Neuronal stem cell (in vitro differentiated cells): ENCODE measurements around the gene ZNF684.

Experiments
- DNase-seq: peaks from one replicate; pipeline ENCODE4 v3.0.0-alpha.2; 2013; ENCODE audit warnings: low spot score
- H2AFZ ChIP-seq: one replicate; pipeline ENCODE4 v1.6.1; 2013; ENCODE audit warnings: mild to moderate bottlenecking, low read length, inconsistent platforms
- H2AK5ac ChIP-seq: 2 replicates; pipeline ENCODE4 v1.6.1; 2013; ENCODE audit warnings: low read depth, mild to moderate bottlenecking, inconsistent platforms, low read length, moderate library complexity, mixed read lengths
- H2BK120ac ChIP-seq: 2 replicates; pipeline ENCODE4 v1.6.1; 2013; ENCODE audit warnings: low read depth, mild to moderate bottlenecking, inconsistent platforms, low read length, moderate library complexity, mixed read lengths
- H2BK12ac ChIP-seq: one replicate; pipeline ENCODE4 v1.6.1; 2013; ENCODE audit warnings: low read length, inconsistent platforms
- H2BK15ac ChIP-seq: 2 replicates; pipeline ENCODE4 v1.6.1; 2013; ENCODE audit warnings: mild to moderate bottlenecking, low read length, inconsistent platforms, mixed read lengths
- H2BK5ac ChIP-seq: one replicate; pipeline ENCODE4 v1.6.1; 2013; ENCODE audit warnings: inconsistent platforms, mild to moderate bottlenecking, low read length, moderate library complexity
- H3K14ac ChIP-seq: one replicate; pipeline ENCODE4 v1.6.1; 2013; ENCODE audit warnings: low read length, inconsistent platforms
- H3K18ac ChIP-seq: 2 replicates; pipeline ENCODE4 v1.6.1; 2013; ENCODE audit warnings: low read length, inconsistent platforms
- H3K23ac ChIP-seq: 2 replicates; pipeline ENCODE4 v1.6.1; 2013; ENCODE audit warnings: low read depth, mild to moderate bottlenecking, mixed read lengths, low read length, inconsistent platforms; ENCODE audit not compliant: poor library complexity
- H3K27ac ChIP-seq: replicated peaks from 3 replicates; pipeline ENCODE4 v1.5.1; 2013; ENCODE audit warnings: low read length, inconsistent platforms
- H3K27me3 ChIP-seq, 3 experiments: 2 replicates each; pipeline ENCODE4 v1.6.1; 2013; ENCODE audit warnings: low read length in 3 of 3, mild to moderate bottlenecking in 2 of 3, inconsistent platforms in 1 of 3, low read depth in 1 of 3, mixed read lengths in 1 of 3, moderate library complexity in 1 of 3; ENCODE audit not compliant: control insufficient read depth in 3 of 3, insufficient read depth in 3 of 3
- H3K36me3 ChIP-seq, 2 donors: replicated peaks in 1 of 2; 2 replicates each; pipeline ENCODE4 v1.6.1; 2013; ENCODE audit warnings: low read length in 2 of 2; ENCODE audit not compliant: control insufficient read depth in 2 of 2, insufficient read depth in 2 of 2
- H3K4ac ChIP-seq: 2 replicates; pipeline ENCODE4 v1.6.1; 2013; ENCODE audit warnings: inconsistent platforms, mild to moderate bottlenecking, low read length, moderate library complexity
- H3K4me1 ChIP-seq, 2 donors: 1 replicate in 1 of 2; 2 replicates in 1 of 2; pipeline ENCODE4 v1.6.1; 2013; ENCODE audit warnings: low read length in 2 of 2, low read depth in 1 of 2; ENCODE audit not compliant: control insufficient read depth in 2 of 2, insufficient read depth in 1 of 2
- H3K4me2 ChIP-seq: one replicate; pipeline ENCODE4 v1.6.1; 2013; ENCODE audit warnings: mild to moderate bottlenecking, low read length, inconsistent platforms; ENCODE audit not compliant: insufficient read depth, poor library complexity, severe bottlenecking
- H3K4me3 ChIP-seq, 2 donors: 2 replicates each; pipeline ENCODE4 v1.5.1; 2013; ENCODE audit warnings: low read length in 2 of 2, mild to moderate bottlenecking in 2 of 2, inconsistent platforms in 1 of 2, moderate library complexity in 1 of 2
- H3K79me1 ChIP-seq: one replicate; pipeline ENCODE4 v1.6.1; 2013; ENCODE audit warnings: low read depth, mild to moderate bottlenecking, inconsistent platforms, low read length, moderate library complexity
- H3K9ac ChIP-seq: one replicate; pipeline ENCODE4 v1.6.1; 2013; ENCODE audit warnings: mild to moderate bottlenecking, low read depth, low read length, inconsistent platforms; ENCODE audit not compliant: poor library complexity
- H3K9me3 ChIP-seq, 2 donors: replicated peaks in 1 of 2; 2 replicates each; pipeline versions ENCODE3 to v1.6.1; 2013; ENCODE audit warnings: low read length in 2 of 2, mild to moderate bottlenecking in 2 of 2, inconsistent platforms in 1 of 2, low read depth in 1 of 2, mixed read lengths in 1 of 2, moderate library complexity in 1 of 2; ENCODE audit not compliant: control insufficient read depth in 2 of 2, insufficient read depth in 1 of 2
- H4K8ac ChIP-seq: one replicate; pipeline ENCODE4 v1.6.1; 2013; ENCODE audit warnings: low read depth, mild to moderate bottlenecking, inconsistent platforms, low read length, moderate library complexity
- H4K91ac ChIP-seq: one replicate; pipeline ENCODE4 v1.6.1; 2013; ENCODE audit warnings: low read length, low read depth, mild to moderate bottlenecking, inconsistent platforms; ENCODE audit not compliant: poor library complexity
- whole genome bisulfite sequencing, 2 donors: extraction: QIAGEN DNeasy Blood & Tissue Kit; methylation state at CpG; one replicate each; pipeline ENCODE4 v1.1.7; 2013; ENCODE audit warnings: missing lambda C conversion rate in 2 of 2, mixed read lengths in 1 of 2; ENCODE audit not compliant: insufficient read length in 2 of 2, insufficient replicate concordance in 1 of 2; ENCODE audit errors: extremely low coverage in 2 of 2; 5-methylcytosine and 5-hydroxymethylcytosine counted together

Gene ZNF684

GRCh38 chr1:40532844-40533424 is 1.5 kb downstream of the ZNF684 start:
- DNase-seq, result peak; percentile 23
- H3K9me3 ChIP-seq, result peaks cover 3 to 8% of the 10 kb centered on the region in 2 donors
- peaks cover 0 to 3% of the 10 kb centered on the region in 2 donors for H3K4me1 ChIP-seq
- H2AK5ac ChIP-seq, result no peak overlapping the region
- no peaks in the 10 kb centered on the region for H3K79me1 ChIP-seq
- H3K36me3 ChIP-seq, result peaks cover 0 to 2% of the 10 kb centered on the region in 2 donors
- H2BK15ac ChIP-seq, result no peak overlapping the region
- no peak overlapping the region for H3K18ac ChIP-seq
- no peak overlapping the region for H3K4ac ChIP-seq
- H3K9ac ChIP-seq, result no peak overlapping the region
- H3K4me3 ChIP-seq, result no peak overlapping the region
- no peak overlapping the region for H4K8ac ChIP-seq
- H2AFZ ChIP-seq, result no peak overlapping the region
- no peak overlapping the region for H2BK12ac ChIP-seq
- H4K91ac ChIP-seq, result no peak overlapping the region
- H3K27me3 ChIP-seq, result no peaks in the 10 kb centered on the region
- H2BK120ac ChIP-seq, result no peak overlapping the region
- no peak overlapping the region for H2BK5ac ChIP-seq
- no peak overlapping the region for H3K14ac ChIP-seq
- no peak overlapping the region for H3K23ac ChIP-seq
- no peak overlapping the region for H3K27ac ChIP-seq
- no peak overlapping the region for H3K4me2 ChIP-seq

DNA sequence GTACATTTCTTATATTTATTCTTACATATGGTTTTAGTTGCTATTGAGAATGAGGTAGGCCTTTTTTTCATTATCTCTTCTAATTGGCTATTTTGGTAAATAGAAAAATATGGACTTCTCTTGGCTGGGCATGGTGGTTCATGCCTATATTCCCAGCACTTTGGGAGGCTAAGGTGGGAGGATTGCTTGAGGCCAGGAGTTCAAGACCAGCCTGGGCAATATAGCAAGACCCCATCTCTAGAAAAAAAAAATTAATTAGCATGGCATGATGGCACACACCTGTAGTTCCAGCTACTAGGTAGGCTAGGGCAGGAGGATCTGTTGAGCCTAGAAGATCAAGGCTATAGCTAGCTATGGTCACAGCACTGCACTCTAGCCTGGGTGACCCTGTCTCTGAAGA is 3.2 kb downstream of the ZNF684 start:
- Histone ChIP-seq H3K27me3 (no peaks in the 10 kb centered on the region), H3K9me3 (peaks cover 0 to 11% of the 10 kb centered on the region in 2 donors), H2BK5ac (no peak overlapping the region), H3K4me3 (no peak overlapping the region), H2BK15ac (no peak overlapping the region), H2BK120ac (no peak overlapping the region), H3K4ac (no peak overlapping the region), H3K18ac (no peak overlapping the region), H2AK5ac (no peak overlapping the region), H3K36me3 (peaks cover 0 to 2% of the 10 kb centered on the region in 2 donors), H2BK12ac (no peak overlapping the region), H3K4me1 (peaks cover 0 to 3% of the 10 kb centered on the region in 2 donors), H3K4me2 (no peak overlapping the region), H2AFZ (no peak overlapping the region), H3K23ac (no peak overlapping the region), H3K9ac (no peak overlapping the region), H3K79me1 (no peaks in the 10 kb centered on the region), H3K14ac (no peak overlapping the region), H4K91ac (no peak overlapping the region), H4K8ac (no peak overlapping the region), H3K27ac (no peak overlapping the region)
- no peak for DNase-seq

- Histone ChIP-seq H2AK5ac (no peak overlapping the region), H4K91ac (no peak overlapping the region), H3K9me3 (peaks cover 0 to 8% of the 10 kb centered on the region in 2 donors), H2BK5ac (no peak overlapping the region), H3K23ac (no peak overlapping the region), H3K4ac (no peak overlapping the region), H3K9ac (no peak overlapping the region), H3K27ac (no peak overlapping the region), H3K79me1 (no peaks in the 10 kb centered on the region), H2BK12ac (no peak overlapping the region), H3K4me1 (peaks cover 0 to 3% of the 10 kb centered on the region in 2 donors), H3K14ac (no peak overlapping the region), H3K4me2 (no peak overlapping the region), H2BK120ac (no peak overlapping the region), H3K4me3 (no peak overlapping the region), H2BK15ac (no peak overlapping the region), H2AFZ (no peak overlapping the region), H3K27me3 (no peaks in the 10 kb centered on the region), H4K8ac (no peak overlapping the region), H3K36me3 (peaks cover 0 to 2% of the 10 kb centered on the region in 2 donors), H3K18ac (no peak overlapping the region)
- WGBS, 2 donors, result no CpG with 5 or more reads among the region's 2 CpGs
- DNase-seq, result no peak
Measured at GRCh38 chr1:40535732-40536131, 4.3 kb downstream of the ZNF684 start.

GRCh38 chr1:40539338-40539737 is 7.9 kb downstream of the ZNF684 start:
- Histone ChIP-seq H4K8ac (no peak overlapping the region), H3K9ac (no peak overlapping the region), H3K79me1 (no peaks in the 10 kb centered on the region), H3K27ac (no peak overlapping the region), H2AK5ac (no peak overlapping the region), H3K4me1 (no peaks in the 10 kb centered on the region), H3K14ac (no peak overlapping the region), H3K18ac (no peak overlapping the region), H3K4me3 (no peak overlapping the region), H2BK5ac (no peak overlapping the region), H3K4ac (no peak overlapping the region), H3K4me2 (no peak overlapping the region), H3K36me3 (peaks cover 2 to 25% of the 10 kb centered on the region in 2 donors), H2BK120ac (no peak overlapping the region), H3K23ac (no peak overlapping the region), H2AFZ (no peak overlapping the region), H3K9me3 (peaks cover 0 to 8% of the 10 kb centered on the region in 2 donors), H2BK12ac (no peak overlapping the region), H2BK15ac (no peak overlapping the region), H3K27me3 (no peaks in the 10 kb centered on the region), H4K91ac (no peak overlapping the region)
- DNase-seq, result no peak
- no CpG with 5 or more reads among the region's 7 CpGs for WGBS, 2 donors
